ENCODE data around the gene LMO1. TPM values are rescaled to one million over a fixed set of nuclear protein-coding genes. Genes with fewer than 3 reads are reported as not detected.

Gene LMO1
- polyA plus RNA-seq, 1 of the 3 experiments (the other 2 are of a cell fraction), result 0.12 TPM

DNA sequence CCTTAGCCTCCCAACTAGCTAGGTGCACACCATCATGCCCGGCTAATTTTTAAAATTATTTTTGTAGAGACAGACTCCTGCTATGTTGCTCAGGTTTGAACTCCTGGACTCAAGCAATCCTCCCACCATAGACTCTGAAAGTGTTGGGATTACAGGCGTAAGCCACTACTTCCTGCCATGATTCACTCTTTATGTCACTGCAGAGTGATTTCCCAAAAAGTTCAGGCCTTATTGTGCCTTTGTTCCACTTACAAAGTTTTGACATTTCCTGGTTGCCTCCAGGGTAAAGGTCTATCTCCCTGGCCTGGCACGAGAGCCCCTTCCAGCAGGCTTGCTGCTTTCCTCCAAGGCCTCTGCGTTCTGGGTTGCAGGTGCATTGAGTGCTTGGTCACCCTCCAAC, 50.3 kb downstream of the LMO1 start (continued):
- TF ChIP-seq, protein P1, sequence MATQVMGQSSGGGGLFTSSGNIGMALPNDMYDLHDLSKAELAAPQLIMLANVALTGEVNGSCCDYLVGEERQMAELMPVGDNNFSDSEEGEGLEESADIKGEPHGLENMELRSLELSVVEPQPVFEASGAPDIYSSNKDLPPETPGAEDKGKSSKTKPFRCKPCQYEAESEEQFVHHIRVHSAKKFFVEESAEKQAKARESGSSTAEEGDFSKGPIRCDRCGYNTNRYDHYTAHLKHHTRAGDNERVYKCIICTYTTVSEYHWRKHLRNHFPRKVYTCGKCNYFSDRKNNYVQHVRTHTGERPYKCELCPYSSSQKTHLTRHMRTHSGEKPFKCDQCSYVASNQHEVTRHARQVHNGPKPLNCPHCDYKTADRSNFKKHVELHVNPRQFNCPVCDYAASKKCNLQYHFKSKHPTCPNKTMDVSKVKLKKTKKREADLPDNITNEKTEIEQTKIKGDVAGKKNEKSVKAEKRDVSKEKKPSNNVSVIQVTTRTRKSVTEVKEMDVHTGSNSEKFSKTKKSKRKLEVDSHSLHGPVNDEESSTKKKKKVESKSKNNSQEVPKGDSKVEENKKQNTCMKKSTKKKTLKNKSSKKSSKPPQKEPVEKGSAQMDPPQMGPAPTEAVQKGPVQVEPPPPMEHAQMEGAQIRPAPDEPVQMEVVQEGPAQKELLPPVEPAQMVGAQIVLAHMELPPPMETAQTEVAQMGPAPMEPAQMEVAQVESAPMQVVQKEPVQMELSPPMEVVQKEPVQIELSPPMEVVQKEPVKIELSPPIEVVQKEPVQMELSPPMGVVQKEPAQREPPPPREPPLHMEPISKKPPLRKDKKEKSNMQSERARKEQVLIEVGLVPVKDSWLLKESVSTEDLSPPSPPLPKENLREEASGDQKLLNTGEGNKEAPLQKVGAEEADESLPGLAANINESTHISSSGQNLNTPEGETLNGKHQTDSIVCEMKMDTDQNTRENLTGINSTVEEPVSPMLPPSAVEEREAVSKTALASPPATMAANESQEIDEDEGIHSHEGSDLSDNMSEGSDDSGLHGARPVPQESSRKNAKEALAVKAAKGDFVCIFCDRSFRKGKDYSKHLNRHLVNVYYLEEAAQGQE (IDR thresholded peaks at IDR 0.05; ENCODE audit: low read depth, low read length), result no peak
- TF ChIP-seq POLR2AphosphoS5 (IDR thresholded peaks at IDR 0.05; ENCODE audit: low read depth, low read length) (no peak), FOXM1 (IDR thresholded peaks at IDR 0.05; ENCODE audit: low read depth) (no peak), MEF2A (IDR thresholded peaks at IDR 0.05; ENCODE audit: borderline replicate concordance, low read depth) (no peak)
- TF ChIP-seq, protein P2, sequence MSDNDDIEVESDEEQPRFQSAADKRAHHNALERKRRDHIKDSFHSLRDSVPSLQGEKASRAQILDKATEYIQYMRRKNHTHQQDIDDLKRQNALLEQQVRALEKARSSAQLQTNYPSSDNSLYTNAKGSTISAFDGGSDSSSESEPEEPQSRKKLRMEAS (IDR thresholded peaks at IDR 0.05; ENCODE audit: low read depth), result no peak

DNA sequence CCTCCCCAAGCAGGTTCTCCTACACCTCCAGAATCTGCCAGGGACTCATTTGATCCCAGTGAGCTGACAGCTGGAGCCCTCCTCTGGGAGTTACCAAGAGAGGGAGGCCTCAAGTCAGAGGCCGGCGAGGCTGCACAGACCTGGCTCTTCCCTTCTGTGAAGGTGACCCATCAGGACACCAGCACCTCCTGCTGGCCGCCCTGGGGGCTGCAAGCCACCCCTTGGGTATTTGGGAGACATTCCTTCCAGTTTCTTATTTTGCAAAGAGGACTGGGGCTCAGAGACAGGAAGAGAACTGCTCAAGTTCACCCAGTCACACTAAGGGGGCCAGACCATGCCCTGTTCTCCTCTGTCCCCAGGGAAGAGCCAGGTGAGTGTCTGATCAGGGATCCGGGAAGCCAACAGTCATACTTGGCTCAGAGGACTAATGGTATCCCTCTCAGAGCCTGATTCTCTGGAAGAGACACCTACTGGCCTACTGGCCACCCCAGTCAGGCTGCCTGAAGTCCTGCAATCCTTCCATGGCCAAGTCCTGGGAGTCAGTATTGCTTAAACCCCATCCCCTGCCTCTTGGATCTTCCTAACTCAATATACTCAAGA, 54.4 kb downstream of the LMO1 start:
- Histone ChIP-seq H3K27me3 (ENCODE audit: insufficient read depth) (no peaks in the 10 kb centered on the region; the same call in 1 of the 2 replicates), H3K4me2 (no peak overlapping the region), H3K9ac (no peak overlapping the region), H3K4me3 (ENCODE audit: low read depth in 2 of 2, low read length in 1 of 2) (no peak overlapping the region), H3K4me1 (ENCODE audit: control insufficient read depth in 1 of 2, insufficient read depth in 2 of 2, low read depth in 1 of 2, low read length in 1 of 2) (peaks cover 0 to 27% of the 10 kb centered on the region in 2 experiments; a peak in 2 of 4 replicates), H3K79me2 (ENCODE audit: insufficient read depth) (no peaks in the 10 kb centered on the region), H3F3A (replicated peaks; ENCODE audit: insufficient read depth) (no peaks in the 10 kb centered on the region), H3K27ac (ENCODE audit: low read depth in 2 of 2, low read length in 1 of 2) (no peak overlapping the region), H3K9me3 (no peaks in the 10 kb centered on the region), H3K36me3 (replicated peaks in 1 of 2; ENCODE audit: control insufficient read depth in 1 of 2, insufficient read depth in 2 of 2, low read length in 1 of 2) (no peaks in the 10 kb centered on the region), H3K9me2 (no peaks in the 10 kb centered on the region), H2AFZ (ENCODE audit: low read depth) (no peak overlapping the region), H4K20me1 (ENCODE audit: insufficient read depth) (no peaks in the 10 kb centered on the region)
- no peak for DNase-seq
- CTCF ChIA-PET, result interaction anchor here (0.6 to 7.1 kb wide), 5 partner anchors 10 to 528 kb away, joined by 3 to 33 read pairs (median 4); partner anchors contain the start of gene LMO1
- POLR2A ChIA-PET, result no interaction called here
- TF ChIP-seq, protein P3, sequence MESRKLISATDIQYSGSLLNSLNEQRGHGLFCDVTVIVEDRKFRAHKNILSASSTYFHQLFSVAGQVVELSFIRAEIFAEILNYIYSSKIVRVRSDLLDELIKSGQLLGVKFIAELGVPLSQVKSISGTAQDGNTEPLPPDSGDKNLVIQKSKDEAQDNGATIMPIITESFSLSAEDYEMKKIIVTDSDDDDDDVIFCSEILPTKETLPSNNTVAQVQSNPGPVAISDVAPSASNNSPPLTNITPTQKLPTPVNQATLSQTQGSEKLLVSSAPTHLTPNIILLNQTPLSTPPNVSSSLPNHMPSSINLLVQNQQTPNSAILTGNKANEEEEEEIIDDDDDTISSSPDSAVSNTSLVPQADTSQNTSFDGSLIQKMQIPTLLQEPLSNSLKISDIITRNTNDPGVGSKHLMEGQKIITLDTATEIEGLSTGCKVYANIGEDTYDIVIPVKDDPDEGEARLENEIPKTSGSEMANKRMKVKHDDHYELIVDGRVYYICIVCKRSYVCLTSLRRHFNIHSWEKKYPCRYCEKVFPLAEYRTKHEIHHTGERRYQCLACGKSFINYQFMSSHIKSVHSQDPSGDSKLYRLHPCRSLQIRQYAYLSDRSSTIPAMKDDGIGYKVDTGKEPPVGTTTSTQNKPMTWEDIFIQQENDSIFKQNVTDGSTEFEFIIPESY (IDR thresholded peaks at IDR 0.05; ENCODE audit: borderline replicate concordance, low read depth), result no peak
- no peak for TF ChIP-seq ELF1 (IDR thresholded peaks at IDR 0.05)
- TF ChIP-seq, protein P4, sequence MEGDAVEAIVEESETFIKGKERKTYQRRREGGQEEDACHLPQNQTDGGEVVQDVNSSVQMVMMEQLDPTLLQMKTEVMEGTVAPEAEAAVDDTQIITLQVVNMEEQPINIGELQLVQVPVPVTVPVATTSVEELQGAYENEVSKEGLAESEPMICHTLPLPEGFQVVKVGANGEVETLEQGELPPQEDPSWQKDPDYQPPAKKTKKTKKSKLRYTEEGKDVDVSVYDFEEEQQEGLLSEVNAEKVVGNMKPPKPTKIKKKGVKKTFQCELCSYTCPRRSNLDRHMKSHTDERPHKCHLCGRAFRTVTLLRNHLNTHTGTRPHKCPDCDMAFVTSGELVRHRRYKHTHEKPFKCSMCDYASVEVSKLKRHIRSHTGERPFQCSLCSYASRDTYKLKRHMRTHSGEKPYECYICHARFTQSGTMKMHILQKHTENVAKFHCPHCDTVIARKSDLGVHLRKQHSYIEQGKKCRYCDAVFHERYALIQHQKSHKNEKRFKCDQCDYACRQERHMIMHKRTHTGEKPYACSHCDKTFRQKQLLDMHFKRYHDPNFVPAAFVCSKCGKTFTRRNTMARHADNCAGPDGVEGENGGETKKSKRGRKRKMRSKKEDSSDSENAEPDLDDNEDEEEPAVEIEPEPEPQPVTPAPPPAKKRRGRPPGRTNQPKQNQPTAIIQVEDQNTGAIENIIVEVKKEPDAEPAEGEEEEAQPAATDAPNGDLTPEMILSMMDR (IDR thresholded peaks at IDR 0.05), result peak; percentile 48
- no peak for TF ChIP-seq GATA2 (CRISPR knock-in tag; IDR thresholded peaks at IDR 0.05)
- 73% methylated on average over 4 of the region's 4 CpGs for WGBS (ENCODE audit: low lambda C conversion rate)
